Measurements from ENCODE around the gene MCF2L2. TPM values are rescaled to one million over a fixed set of nuclear protein-coding genes. Genes with fewer than 3 reads are reported as not detected.
A peak's percentile ranks its signal among the peaks of the same experiment; 100 is the strongest.

The MCF2L2 gene
- total and polyA plus RNA-seq, 2 experiments from 2014 or later: not detected

GRCh38 chr3:183278479-183279088 lies 149.8 kb downstream of the MCF2L2 start:
- H3K4me3 ChIP-seq: no peak overlapping the region
- H3K9me2 ChIP-seq (ENCODE audit: insufficient read depth): no peaks in the 10 kb centered on the region
- in situ Hi-C loops (cut with MboI): no loop called here
- H3K79me2 ChIP-seq (ENCODE audit: insufficient read depth): no peaks in the 10 kb centered on the region
- H3F3A ChIP-seq (ENCODE audit: insufficient read depth): peaks cover 18% of the 10 kb centered on the region
- no peak overlapping the region for H3K9ac ChIP-seq
- no peak overlapping the region for H3K4me2 ChIP-seq (ENCODE audit: unreplicated experiment)
- peak overlapping the region; percentile 17 for H3K27ac ChIP-seq
- H3K9me3 ChIP-seq (ENCODE audit: low read depth): no peaks in the 10 kb centered on the region
- peaks cover 17% of the 10 kb centered on the region for H3K4me1 ChIP-seq (ENCODE audit: insufficient read depth)
- H4K20me1 ChIP-seq (ENCODE audit: insufficient read depth): no peaks in the 10 kb centered on the region
- 0 to 1% methylated on average over 4 of the region's 4 CpGs for WGBS, 2 experiments (ENCODE audit: low coverage in 1 of 2, low lambda C conversion rate in 2 of 2, missing lambda C conversion rate in 2 of 2)
- H3K27me3 ChIP-seq (replicated peaks; ENCODE audit: insufficient read depth): no peaks in the 10 kb centered on the region
- H2AFZ ChIP-seq: no peak overlapping the region
- TF ChIP-seq EZH2 (IDR thresholded peaks at IDR 0.05; ENCODE audit: insufficient read depth, poor library complexity, severe bottlenecking): no peak
- H3K36me3 ChIP-seq (ENCODE audit: low read depth): no peaks in the 10 kb centered on the region
- DNase-seq: peak; percentile 77

- Histone ChIP-seq H3K9ac (no peak overlapping the region), H3K36me3 (ENCODE audit: low read depth) (no peaks in the 10 kb centered on the region), H3K27me3 (replicated peaks; ENCODE audit: insufficient read depth) (no peaks in the 10 kb centered on the region), H4K20me1 (ENCODE audit: insufficient read depth) (no peaks in the 10 kb centered on the region), H3K4me3 (no peak overlapping the region), H3K27ac (no peak overlapping the region), H3K79me2 (ENCODE audit: insufficient read depth) (no peaks in the 10 kb centered on the region), H3K4me1 (ENCODE audit: insufficient read depth) (peaks cover 17% of the 10 kb centered on the region), H3F3A (ENCODE audit: insufficient read depth) (peaks cover 18% of the 10 kb centered on the region), H3K9me2 (ENCODE audit: insufficient read depth) (no peaks in the 10 kb centered on the region), H2AFZ (no peak overlapping the region), H3K4me2 (ENCODE audit: unreplicated experiment) (no peak overlapping the region), H3K9me3 (ENCODE audit: low read depth) (no peaks in the 10 kb centered on the region)
- TF ChIP-seq EZH2phosphoT487 (IDR thresholded peaks at IDR 0.05; ENCODE audit: insufficient read depth, low read depth) (no peak), EZH2 (IDR thresholded peaks at IDR 0.05; ENCODE audit: insufficient read depth, poor library complexity, severe bottlenecking) (no peak)
- in situ Hi-C loops (cut with MboI): no loop called here
- no peak for DNase-seq
- WGBS, 2 experiments (ENCODE audit: low coverage in 1 of 2, low lambda C conversion rate in 2 of 2, missing lambda C conversion rate in 2 of 2): 96 to 98% methylated on average over 5 of the region's 5 CpGs
Measured at GRCh38 chr3:183277260-183277659, 151.2 kb downstream of the MCF2L2 start.

GRCh38 chr3:183275937-183276336 lies 152.5 kb downstream of the MCF2L2 start:
- no peaks in the 10 kb centered on the region for H4K20me1 ChIP-seq (ENCODE audit: insufficient read depth)
- no peak for DNase-seq
- H3K27me3 ChIP-seq (replicated peaks; ENCODE audit: insufficient read depth): no peaks in the 10 kb centered on the region
- H3K9ac ChIP-seq: no peak overlapping the region
- H3K9me3 ChIP-seq (ENCODE audit: low read depth): no peaks in the 10 kb centered on the region
- no peak overlapping the region for H2AFZ ChIP-seq
- 79 to 89% methylated on average over 3 of the region's 3 CpGs for WGBS, 2 experiments (ENCODE audit: low coverage in 1 of 2, low lambda C conversion rate in 2 of 2, missing lambda C conversion rate in 2 of 2)
- no peaks in the 10 kb centered on the region for H3K79me2 ChIP-seq (ENCODE audit: insufficient read depth)
- no peaks in the 10 kb centered on the region for H3K36me3 ChIP-seq (ENCODE audit: low read depth)
- no peaks in the 10 kb centered on the region for H3K9me2 ChIP-seq (ENCODE audit: insufficient read depth)
- H3K27ac ChIP-seq: no peak overlapping the region
- peaks cover 18% of the 10 kb centered on the region for H3F3A ChIP-seq (ENCODE audit: insufficient read depth)
- TF ChIP-seq EZH2phosphoT487 (IDR thresholded peaks at IDR 0.05; ENCODE audit: insufficient read depth, low read depth): no peak
- no peak for TF ChIP-seq EZH2 (IDR thresholded peaks at IDR 0.05; ENCODE audit: insufficient read depth, poor library complexity, severe bottlenecking)
- no peak overlapping the region for H3K4me3 ChIP-seq
- in situ Hi-C loops (cut with MboI): no loop called here
- H3K4me1 ChIP-seq (ENCODE audit: insufficient read depth): peaks cover 17% of the 10 kb centered on the region
- no peak overlapping the region for H3K4me2 ChIP-seq (ENCODE audit: unreplicated experiment)

- no peaks in the 10 kb centered on the region for H3K9me2 ChIP-seq (ENCODE audit: insufficient read depth)
- H3K4me1 ChIP-seq (ENCODE audit: insufficient read depth): peaks cover 17% of the 10 kb centered on the region
- no peak overlapping the region for H3K4me3 ChIP-seq
- DNase-seq: peak; percentile 41
- H3K9me3 ChIP-seq (ENCODE audit: low read depth): no peaks in the 10 kb centered on the region
- no peaks in the 10 kb centered on the region for H3K36me3 ChIP-seq (ENCODE audit: low read depth)
- no peak overlapping the region for H3K27ac ChIP-seq
- TF ChIP-seq EZH2 (IDR thresholded peaks at IDR 0.05; ENCODE audit: insufficient read depth, poor library complexity, severe bottlenecking) (no peak), EZH2phosphoT487 (IDR thresholded peaks at IDR 0.05; ENCODE audit: insufficient read depth, low read depth) (no peak)
- H3K27me3 ChIP-seq (replicated peaks; ENCODE audit: insufficient read depth): no peaks in the 10 kb centered on the region
- H3K9ac ChIP-seq: no peak overlapping the region
- H4K20me1 ChIP-seq (ENCODE audit: insufficient read depth): no peaks in the 10 kb centered on the region
- in situ Hi-C loops (cut with MboI): no loop called here
- H2AFZ ChIP-seq: no peak overlapping the region
- peaks cover 18% of the 10 kb centered on the region for H3F3A ChIP-seq (ENCODE audit: insufficient read depth)
- WGBS, 2 experiments (ENCODE audit: low coverage in 1 of 2, low lambda C conversion rate in 2 of 2, missing lambda C conversion rate in 2 of 2): 45 to 48% methylated on average over 2 of the region's 2 CpGs
- H3K79me2 ChIP-seq (ENCODE audit: insufficient read depth): no peaks in the 10 kb centered on the region
- H3K4me2 ChIP-seq (ENCODE audit: unreplicated experiment): no peak overlapping the region
Measured at GRCh38 chr3:183275418-183275817, 153.0 kb downstream of the MCF2L2 start.

- Histone ChIP-seq H4K20me1 (ENCODE audit: insufficient read depth) (no peaks in the 10 kb centered on the region), H3K9ac (no peak overlapping the region), H3F3A (ENCODE audit: insufficient read depth) (peaks cover 18% of the 10 kb centered on the region), H3K4me3 (no peak overlapping the region), H3K4me1 (ENCODE audit: insufficient read depth) (peaks cover 17% of the 10 kb centered on the region), H3K27ac (no peak overlapping the region), H3K9me3 (ENCODE audit: low read depth) (no peaks in the 10 kb centered on the region), H3K27me3 (replicated peaks; ENCODE audit: insufficient read depth) (no peaks in the 10 kb centered on the region), H3K36me3 (ENCODE audit: low read depth) (no peaks in the 10 kb centered on the region), H3K79me2 (ENCODE audit: insufficient read depth) (no peaks in the 10 kb centered on the region), H2AFZ (no peak overlapping the region), H3K4me2 (ENCODE audit: unreplicated experiment) (peak overlapping the region; percentile 30), H3K9me2 (ENCODE audit: insufficient read depth) (no peaks in the 10 kb centered on the region)
- no peak for TF ChIP-seq EZH2 (IDR thresholded peaks at IDR 0.05; ENCODE audit: insufficient read depth, poor library complexity, severe bottlenecking)
- no peak for TF ChIP-seq EZH2phosphoT487 (IDR thresholded peaks at IDR 0.05; ENCODE audit: insufficient read depth, low read depth)
- peak; percentile 49 for DNase-seq
- WGBS, 2 experiments (ENCODE audit: low coverage in 1 of 2, low lambda C conversion rate in 2 of 2, missing lambda C conversion rate in 2 of 2): 39 to 45% methylated on average over 5 of the region's 5 CpGs
- in situ Hi-C loops (cut with MboI): no loop called here
Measured at GRCh38 chr3:183274609-183275008, 153.8 kb downstream of the MCF2L2 start.
